GM13977 (cell line): ENCODE data around the gene EIF4A3.

Experiments used
- DNase-seq: peaks from one replicate; pipeline ENCODE4 v3.0.0; 2012; ENCODE audit warnings: low spot score
- CTCF ChIP-seq: IDR thresholded peaks from 2 replicates; pipeline ENCODE4 v1.5.1; 2012; ENCODE audit warnings: mild to moderate bottlenecking, control low read depth; ENCODE audit not compliant: insufficient read depth; ENCODE audit errors: extremely low read depth, missing control alignments
- in situ Hi-C: fragments of 300-500 bp; cut with MboI; formaldehyde crosslinking; loops from one replicate; pipeline ENCODE4 v1.12.0; 2022; ENCODE audit warnings: low sequenced_read_pairs, low pct_unique_long_range_greater_than_20kb, mixed read lengths, inconsistent platforms; ENCODE audit not compliant: unreplicated experiment

Gene EIF4A3

GRCh38 chr17:80104321-80104955 is 42.5 kb downstream of the EIF4A3 start:
- no peak for TF ChIP-seq CTCF
- in situ Hi-C loops, result no loop called here
- DNase-seq, result no peak

DNA sequence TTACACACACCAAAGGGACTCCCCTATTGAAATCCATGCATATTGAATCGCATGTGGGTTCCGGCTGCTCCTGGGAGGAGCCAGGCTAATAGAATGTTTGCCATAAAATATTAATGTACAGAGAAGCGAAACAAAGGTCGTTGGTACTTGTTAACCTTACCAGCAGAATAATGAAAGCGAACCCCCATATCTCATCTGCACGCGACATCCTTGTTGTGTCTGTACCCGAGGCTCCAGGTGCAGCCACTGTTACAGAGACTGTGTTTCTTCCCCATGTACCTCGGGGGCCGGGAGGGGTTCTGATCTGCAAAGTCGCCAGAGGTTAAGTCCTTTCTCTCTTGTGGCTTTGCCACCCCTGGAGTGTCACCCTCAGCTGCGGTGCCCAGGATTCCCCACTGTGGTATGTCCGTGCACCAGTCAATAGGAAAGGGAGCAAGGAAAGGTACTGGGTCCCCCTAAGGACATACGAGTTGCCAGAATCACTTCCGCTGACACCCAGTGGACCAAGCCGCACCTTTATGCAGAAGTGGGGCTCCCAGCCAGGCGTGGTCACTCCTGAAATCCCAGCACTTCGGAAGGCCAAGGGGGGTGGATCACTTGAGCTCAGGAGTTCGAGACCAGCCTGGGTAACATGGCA is 43.4 kb downstream of the EIF4A3 start:
- TF ChIP-seq CTCF, result no peak
- no peak for DNase-seq
- in situ Hi-C loops, result no loop called here

DNA sequence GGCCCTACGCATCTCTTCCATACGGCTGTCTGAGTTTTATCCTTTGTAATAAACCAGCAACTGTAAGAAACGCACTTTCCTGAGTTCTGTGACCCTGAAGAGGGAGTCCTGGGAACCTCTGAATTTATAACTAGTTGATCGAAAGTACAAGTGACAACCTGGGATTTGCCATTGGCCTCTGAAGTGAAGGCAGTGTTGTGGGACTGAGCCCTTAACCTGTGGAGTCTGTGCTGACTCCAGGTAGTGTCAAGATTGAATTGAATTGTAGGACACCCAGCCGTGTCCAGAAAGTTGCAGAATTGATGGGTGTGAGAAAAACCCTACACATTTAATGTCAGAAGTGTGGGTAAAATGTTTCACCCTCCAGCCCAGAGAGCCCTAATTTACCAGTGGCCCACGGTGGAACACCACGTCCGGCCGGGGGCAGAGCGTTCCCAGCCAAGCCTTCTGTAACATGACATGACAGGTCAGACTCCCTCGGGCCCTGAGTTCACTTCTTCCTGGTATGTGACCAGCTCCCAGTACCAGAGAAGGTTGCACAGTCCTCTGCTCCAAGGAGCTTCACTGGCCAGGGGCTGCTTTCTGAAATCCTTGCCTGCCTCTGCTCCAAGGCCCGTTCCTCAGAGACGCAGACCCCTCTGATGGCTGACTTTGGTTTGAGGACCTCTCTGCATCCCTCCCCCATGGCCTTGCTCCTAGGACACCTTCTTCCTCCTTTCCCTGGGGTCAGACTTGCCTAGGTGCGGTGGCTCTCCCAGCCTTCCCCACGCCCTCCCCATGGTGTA is 44.1 kb downstream of the EIF4A3 start:
- DNase-seq, result no peak
- in situ Hi-C loops, result no loop called here
- TF ChIP-seq CTCF, result no peak

DNA sequence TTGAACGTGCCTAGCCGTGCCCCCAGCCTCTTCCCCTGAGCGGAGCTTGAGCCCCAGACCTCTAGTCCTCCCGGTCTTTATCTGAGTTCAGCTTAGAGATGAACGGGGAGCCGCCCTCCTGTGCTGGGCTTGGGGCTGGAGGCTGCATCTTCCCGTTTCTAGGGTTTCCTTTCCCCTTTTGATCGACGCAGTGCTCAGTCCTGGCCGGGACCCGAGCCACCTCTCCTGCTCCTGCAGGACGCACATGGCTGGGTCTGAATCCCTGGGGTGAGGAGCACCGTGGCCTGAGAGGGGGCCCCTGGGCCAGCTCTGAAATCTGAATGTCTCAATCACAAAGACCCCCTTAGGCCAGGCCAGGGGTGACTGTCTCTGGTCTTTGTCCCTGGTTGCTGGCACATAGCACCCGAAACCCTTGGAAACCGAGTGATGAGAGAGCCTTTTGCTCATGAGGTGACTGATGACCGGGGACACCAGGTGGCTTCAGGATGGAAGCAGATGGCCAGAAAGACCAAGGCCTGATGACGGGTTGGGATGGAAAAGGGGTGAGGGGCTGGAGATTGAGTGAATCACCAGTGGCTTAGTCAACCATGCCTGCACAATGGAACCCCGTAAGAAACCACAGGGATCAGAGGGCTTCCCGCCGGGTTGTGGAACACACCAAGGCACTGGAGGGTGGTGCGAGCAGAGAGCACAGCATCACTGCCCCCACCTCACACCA is 44.8 kb downstream of the EIF4A3 start:
- no peak for TF ChIP-seq CTCF
- in situ Hi-C loops, result no loop called here
- DNase-seq, result peak; percentile 66

GRCh38 chr17:80101011-80101945 is 45.6 kb downstream of the EIF4A3 start, which contains the start of gene GAA:
Gene GAA, plus strand, starts transcription at chr17:80101581. Its CDS starts 3,006 bp downstream, at chr17:80104587.
- peak; percentile 100 for DNase-seq
- in situ Hi-C loops, result no loop called here
- peak; percentile 95 for TF ChIP-seq CTCF
